Prostate gland (tissue), 2 donors: ENCODE measurements around the gene DNM3. TPM values are rescaled to one million over a fixed set of nuclear protein-coding genes. Genes with fewer than 3 reads are reported as not detected.

Experiments
- DNase-seq: peaks from one replicate; pipeline ENCODE4 v3.0.0-alpha.2; 2019; ENCODE audit warnings: low spot score
- H3K27ac ChIP-seq, 2 donors: fragments of 200-600 bp; sonication (generic); 2 replicates each; pipeline ENCODE4 v1.5.1; 2017 to 2019
- H3K27me3 ChIP-seq: fragments of 200-600 bp; sonication (generic); replicated peaks from 2 replicates; pipeline ENCODE4 v1.5.1; 2019; ENCODE audit not compliant: insufficient read depth
- H3K36me3 ChIP-seq, 2 donors: fragments of 200-600 bp; sonication (generic); 1 replicate in 1 of 2; 2 replicates in 1 of 2; pipeline versions ENCODE4 v1.5.1 to v1.8.1; 2017 to 2019
- H3K4me1 ChIP-seq: fragments of 200-600 bp; sonication (generic); replicated peaks from 2 replicates; pipeline ENCODE4 v1.5.1; 2019
- H3K4me3 ChIP-seq, 2 donors: fragments of 200-600 bp; sonication (generic); 2 replicates each; pipeline ENCODE4 v1.5.1; 2017 to 2019
- H3K9me3 ChIP-seq: fragments of 200-600 bp; sonication (generic); 2 replicates; pipeline ENCODE4 v1.5.1; 2017
- CTCF ChIP-seq, 4 experiments: fragments of 200-600 bp in 2 of 4; fragments of 450-650 bp in 2 of 4; sonication (generic) in 2 of 4; IDR thresholded peaks; 1 replicate in 3 of 4; 2 replicates in 1 of 4; pipeline ENCODE4 v1.5.1; 2016 to 2019; ENCODE audit warnings: antibody characterized with exemption in 4 of 4, mild to moderate bottlenecking in 2 of 4, moderate library complexity in 2 of 4
- POLR2A ChIP-seq: fragments of 450-650 bp; IDR thresholded peaks from one replicate; pipeline ENCODE4 v1.6.1; 2016; ENCODE audit warnings: antibody characterized with exemption, mild to moderate bottlenecking
- POLR2AphosphoS5 ChIP-seq: sonication (generic); formaldehyde crosslinking; IDR thresholded peaks from one replicate; pipeline ENCODE4 v1.6.1; 2017; ENCODE audit warnings: antibody characterized with exemption
- WGBS: methylation state at CpG from one replicate; pipeline ENCODE4 v1.1.5; 2018; 5-methylcytosine and 5-hydroxymethylcytosine counted together
- intact Hi-C: fragments of 100-400 bp; cut with DNase I; formaldehyde crosslinking; loops from one replicate; pipeline ENCODE4 v1.14.2; 2022
- total RNA-seq, 2 donors: library from RNA; depleted of rRNA; stranded (reverse); fragments of >200 nt; gene quantifications; one replicate each; pipeline ENCODE4 v1.1.0, GENCODE V29; 2016

DNM3 gene
- total RNA-seq, 2 donors from 2014 or later = 2.3 to 5.3 TPM

GRCh38 chr1:171929121-171929520, 87.8 kb downstream of the DNM3 start:
- DNase-seq = no peak
- no peaks in the 10 kb centered on the region for H3K27me3 ChIP-seq
- 100% methylated on average over 2 of the region's 2 CpGs for WGBS
- no peak for TF ChIP-seq POLR2AphosphoS5
- no peaks in the 10 kb centered on the region for H3K4me1 ChIP-seq
- no peaks in the 10 kb centered on the region for H3K36me3 ChIP-seq
- no peak overlapping the region for H3K27ac ChIP-seq
- H3K4me3 ChIP-seq = no peak overlapping the region
- H3K9me3 ChIP-seq = no peaks in the 10 kb centered on the region
- intact Hi-C loops = no loop called here

GRCh38 chr1:171931752-171932151, 90.5 kb downstream of the DNM3 start:
- Histone ChIP-seq H3K36me3 (no peaks in the 10 kb centered on the region), H3K9me3 (no peaks in the 10 kb centered on the region), H3K4me1 (no peaks in the 10 kb centered on the region), H3K27me3 (no peaks in the 10 kb centered on the region), H3K4me3 (no peak overlapping the region), H3K27ac (no peak overlapping the region)
- no peak for DNase-seq
- TF ChIP-seq POLR2AphosphoS5 (no peak), CTCF (IDR thresholded peaks at IDR 0.05) (no peak), POLR2A (no peak)
- intact Hi-C loops = no loop called here

GRCh38 chr1:171934664-171935063, 93.4 kb downstream of the DNM3 start:
- WGBS = 64% methylated on average over 3 of the region's 3 CpGs
- intact Hi-C loops = no loop called here

GRCh38 chr1:171935086-171935485, 93.8 kb downstream of the DNM3 start:
- no peaks in the 10 kb centered on the region for H3K4me1 ChIP-seq

More at GRCh38 chr1:171934664-171935063, 93.4 kb downstream of the DNM3 start:
- TF ChIP-seq CTCF (IDR thresholded peaks at IDR 0.05) = no peak
- TF ChIP-seq POLR2AphosphoS5 = no peak
- no peak for TF ChIP-seq POLR2A
- Histone ChIP-seq H3K27me3 (no peaks in the 10 kb centered on the region), H3K9me3 (no peaks in the 10 kb centered on the region), H3K36me3 (no peaks in the 10 kb centered on the region), H3K4me3 (no peak overlapping the region), H3K27ac (no peak overlapping the region), H3K4me1 (no peaks in the 10 kb centered on the region)
- DNase-seq = no peak

DNA sequence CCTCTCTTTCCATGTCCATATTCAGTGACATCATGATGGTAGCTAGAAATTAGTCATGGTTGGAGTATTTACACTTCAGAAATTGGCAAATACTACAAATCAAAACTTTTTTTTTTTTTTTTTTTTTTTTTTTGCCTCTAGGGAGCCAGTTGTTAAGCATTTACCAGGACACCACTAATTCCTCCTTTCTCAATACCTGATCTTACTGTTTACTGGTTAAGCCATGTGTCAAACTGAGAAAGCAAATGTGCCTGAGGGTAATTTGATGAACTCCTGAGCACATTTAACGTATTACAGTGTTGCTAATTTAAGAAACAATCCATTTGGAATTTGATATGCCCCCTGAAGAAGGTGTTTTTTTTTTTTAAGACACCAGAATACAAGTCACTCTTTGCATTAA, 94.4 kb downstream of the DNM3 start:
- DNase-seq = no peak
- Histone ChIP-seq H3K9me3 (no peaks in the 10 kb centered on the region), H3K36me3 (no peaks in the 10 kb centered on the region), H3K4me1 (no peaks in the 10 kb centered on the region), H3K27ac (no peak overlapping the region), H3K27me3 (no peaks in the 10 kb centered on the region), H3K4me3 (no peak overlapping the region)
- WGBS = 87% methylated on average over 1 of the region's 1 CpG
- intact Hi-C loops = no loop called here
- TF ChIP-seq POLR2A (no peak), POLR2AphosphoS5 (no peak), CTCF (IDR thresholded peaks at IDR 0.05) (no peak)

More at GRCh38 chr1:171935086-171935485, 93.8 kb downstream of the DNM3 start:
- DNase-seq = no peak
- Histone ChIP-seq H3K27ac (no peak overlapping the region), H3K36me3 (no peaks in the 10 kb centered on the region), H3K9me3 (no peaks in the 10 kb centered on the region), H3K4me3 (no peak overlapping the region), H3K27me3 (no peaks in the 10 kb centered on the region)
- intact Hi-C loops = no loop called here
- 87% methylated on average over 4 of the region's 4 CpGs for WGBS
- TF ChIP-seq POLR2AphosphoS5 (no peak), POLR2A (no peak), CTCF (IDR thresholded peaks at IDR 0.05) (no peak)
